GM12873 (cell line): Measurements from ENCODE around the gene RNF128.

Experiments used
- TF ChIP-seq, protein P1 (sequence below): IDR thresholded peaks from 2 replicates; pipeline ENCODE4 v1.5.1; 2012; ENCODE audit warnings: low read depth, mild to moderate bottlenecking, moderate library complexity, low read length, control low read depth; ENCODE audit not compliant: insufficient read depth; ENCODE audit errors: missing control alignments

The RNF128 gene

DNA sequence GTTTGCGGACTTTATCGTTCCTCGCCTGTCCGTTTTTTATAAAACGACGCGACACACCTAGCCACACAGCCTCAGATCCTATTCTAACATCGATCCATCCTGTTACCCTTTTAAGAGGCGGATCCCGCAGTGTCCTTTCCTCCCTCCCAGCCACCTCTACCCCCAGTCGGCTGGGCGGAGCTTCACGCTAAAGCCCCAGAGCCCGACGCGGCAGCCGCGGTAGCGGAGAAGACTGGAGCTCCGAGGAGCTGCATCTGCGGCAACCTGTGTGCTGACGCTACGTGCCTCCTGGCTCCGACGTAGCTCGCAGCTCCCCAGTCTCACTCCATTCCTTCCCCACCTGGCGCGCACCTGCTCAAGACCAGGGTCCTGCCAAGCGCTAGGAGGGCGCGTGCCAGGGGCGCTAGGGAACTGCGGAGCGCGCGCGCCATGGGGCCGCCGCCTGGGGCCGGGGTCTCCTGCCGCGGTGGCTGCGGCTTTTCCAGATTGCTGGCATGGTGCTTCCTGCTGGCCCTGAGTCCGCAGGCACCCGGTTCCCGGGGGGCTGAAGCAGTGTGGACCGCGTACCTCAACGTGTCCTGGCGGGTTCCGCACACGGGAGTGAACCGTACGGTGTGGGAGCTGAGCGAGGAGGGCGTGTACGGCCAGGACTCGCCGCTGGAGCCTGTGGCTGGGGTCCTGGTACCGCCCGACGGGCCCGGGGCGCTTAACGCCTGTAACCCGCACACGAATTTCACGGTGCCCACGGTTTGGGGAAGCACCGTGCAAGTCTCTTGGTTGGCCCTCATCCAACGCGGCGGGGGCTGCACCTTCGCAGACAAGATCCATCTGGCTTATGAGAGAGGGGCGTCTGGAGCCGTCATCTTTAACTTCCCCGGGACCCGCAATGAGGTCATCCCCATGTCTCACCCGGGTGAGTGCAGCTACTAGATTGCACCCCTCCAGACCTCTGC lies at the start of gene RNF128:
RNF128 (plus strand) TSS at position 217 of the 953 bp plus-strand sequence; CDS start at position 430, 213 bp downstream.
- TF ChIP-seq, protein P1, sequence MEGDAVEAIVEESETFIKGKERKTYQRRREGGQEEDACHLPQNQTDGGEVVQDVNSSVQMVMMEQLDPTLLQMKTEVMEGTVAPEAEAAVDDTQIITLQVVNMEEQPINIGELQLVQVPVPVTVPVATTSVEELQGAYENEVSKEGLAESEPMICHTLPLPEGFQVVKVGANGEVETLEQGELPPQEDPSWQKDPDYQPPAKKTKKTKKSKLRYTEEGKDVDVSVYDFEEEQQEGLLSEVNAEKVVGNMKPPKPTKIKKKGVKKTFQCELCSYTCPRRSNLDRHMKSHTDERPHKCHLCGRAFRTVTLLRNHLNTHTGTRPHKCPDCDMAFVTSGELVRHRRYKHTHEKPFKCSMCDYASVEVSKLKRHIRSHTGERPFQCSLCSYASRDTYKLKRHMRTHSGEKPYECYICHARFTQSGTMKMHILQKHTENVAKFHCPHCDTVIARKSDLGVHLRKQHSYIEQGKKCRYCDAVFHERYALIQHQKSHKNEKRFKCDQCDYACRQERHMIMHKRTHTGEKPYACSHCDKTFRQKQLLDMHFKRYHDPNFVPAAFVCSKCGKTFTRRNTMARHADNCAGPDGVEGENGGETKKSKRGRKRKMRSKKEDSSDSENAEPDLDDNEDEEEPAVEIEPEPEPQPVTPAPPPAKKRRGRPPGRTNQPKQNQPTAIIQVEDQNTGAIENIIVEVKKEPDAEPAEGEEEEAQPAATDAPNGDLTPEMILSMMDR: no peak

GRCh38 chrX:106680716-106681115 lies 45.8 kb upstream of the RNF128 start:
- TF ChIP-seq, protein P1: no peak

- TF ChIP-seq, protein P1: no peak
These were observed 42.3 kb upstream of the RNF128 start for GRCh38 chrX:106684207-106684606.

- TF ChIP-seq, protein P1: no peak
These were observed 34.0 kb upstream of the RNF128 start for GRCh38 chrX:106692425-106693065.

GRCh38 chrX:106696502-106696901 lies 30.0 kb upstream of the RNF128 start:
- TF ChIP-seq, protein P1: no peak

DNA sequence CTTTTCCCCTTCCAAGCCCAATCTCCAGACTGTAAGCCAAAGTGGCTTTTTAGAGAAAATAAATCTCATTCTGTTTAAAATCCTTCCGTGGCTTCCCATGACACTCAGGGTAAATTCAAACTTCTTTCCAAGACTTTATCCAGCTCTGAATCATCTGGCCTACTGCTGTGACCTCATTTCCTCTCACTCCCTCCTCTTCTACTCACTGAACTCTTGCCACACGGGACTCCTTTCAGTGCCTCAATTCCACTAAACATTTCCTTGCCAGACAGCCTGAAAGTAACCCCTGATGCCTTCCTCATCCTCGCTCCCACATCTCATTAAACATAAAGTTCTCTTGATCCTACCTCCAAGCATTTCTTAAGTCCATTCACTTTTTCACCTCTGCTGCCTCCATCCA lies 27.8 kb upstream of the RNF128 start:
- TF ChIP-seq, protein P1: no peak

GRCh38 chrX:106702636-106703035 lies 23.9 kb upstream of the RNF128 start:
- TF ChIP-seq, protein P1: no peak
